C4-2B (cell line): ENCODE data around the gene CRK.

Experiments
- ZFX ChIP-seq: fragments of 450-650 bp; IDR thresholded peaks from 2 replicates; pipeline ENCODE4 v1.6.1; 2017
- TF ChIP-seq, protein P1 (sequence below): fragments of 450-650 bp; conservative IDR thresholded peaks from 2 replicates; pipeline ENCODE4 v1.5.1; 2017; ENCODE audit warnings: mild to moderate bottlenecking

DNA sequence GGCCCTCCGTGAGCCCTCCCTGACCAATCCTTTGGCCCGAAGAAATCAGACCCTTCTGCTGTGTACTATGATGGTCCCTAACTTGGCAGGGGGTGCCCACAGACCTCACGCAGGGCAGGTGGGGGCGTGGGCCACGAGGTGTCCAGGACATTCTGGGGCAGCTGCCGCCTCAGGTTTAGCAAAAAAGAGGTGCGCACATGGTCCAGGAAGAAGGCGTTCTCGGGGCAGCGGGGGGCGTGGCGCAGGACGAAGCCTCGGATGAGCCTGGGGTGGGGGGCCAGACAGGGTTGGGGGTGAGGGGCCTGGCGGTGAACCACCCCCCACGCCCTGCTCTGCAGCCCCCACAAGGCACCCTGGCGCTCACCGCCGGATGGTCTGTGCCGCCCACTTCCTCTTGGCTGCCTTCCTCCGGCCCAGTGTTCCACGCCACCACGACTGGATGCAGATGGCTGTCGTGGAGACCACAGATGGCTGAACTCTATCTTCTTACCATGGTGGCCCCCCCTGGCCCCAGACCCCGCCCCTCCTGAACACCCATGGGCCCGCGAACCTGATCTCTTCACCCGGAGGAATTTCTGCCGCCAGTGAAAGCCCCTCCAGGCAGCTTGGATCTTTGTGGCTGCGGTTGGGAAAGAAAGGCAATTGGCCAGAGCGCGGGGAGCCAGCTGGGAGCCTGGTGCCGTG, 14.2 kb upstream of the CRK start:
- TF ChIP-seq, protein P1, sequence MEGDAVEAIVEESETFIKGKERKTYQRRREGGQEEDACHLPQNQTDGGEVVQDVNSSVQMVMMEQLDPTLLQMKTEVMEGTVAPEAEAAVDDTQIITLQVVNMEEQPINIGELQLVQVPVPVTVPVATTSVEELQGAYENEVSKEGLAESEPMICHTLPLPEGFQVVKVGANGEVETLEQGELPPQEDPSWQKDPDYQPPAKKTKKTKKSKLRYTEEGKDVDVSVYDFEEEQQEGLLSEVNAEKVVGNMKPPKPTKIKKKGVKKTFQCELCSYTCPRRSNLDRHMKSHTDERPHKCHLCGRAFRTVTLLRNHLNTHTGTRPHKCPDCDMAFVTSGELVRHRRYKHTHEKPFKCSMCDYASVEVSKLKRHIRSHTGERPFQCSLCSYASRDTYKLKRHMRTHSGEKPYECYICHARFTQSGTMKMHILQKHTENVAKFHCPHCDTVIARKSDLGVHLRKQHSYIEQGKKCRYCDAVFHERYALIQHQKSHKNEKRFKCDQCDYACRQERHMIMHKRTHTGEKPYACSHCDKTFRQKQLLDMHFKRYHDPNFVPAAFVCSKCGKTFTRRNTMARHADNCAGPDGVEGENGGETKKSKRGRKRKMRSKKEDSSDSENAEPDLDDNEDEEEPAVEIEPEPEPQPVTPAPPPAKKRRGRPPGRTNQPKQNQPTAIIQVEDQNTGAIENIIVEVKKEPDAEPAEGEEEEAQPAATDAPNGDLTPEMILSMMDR, result no peak
- no peak for TF ChIP-seq ZFX
